NOMO-1 (cell line): ENCODE data around the gene SLC39A11.
"Not testable (repeated sequence)": the region's sequence is repeated elsewhere in the genome, so short reads cannot be mapped to it uniquely, and the experiment has no call there.

Experiments
- DNase-seq, 2 experiments: peaks; one replicate each; lab custom pipeline; 2025; ENCODE audit not compliant: unreplicated experiment in 2 of 2; lab: John Stamatoyannopoulos, UW

SLC39A11 gene

DNA sequence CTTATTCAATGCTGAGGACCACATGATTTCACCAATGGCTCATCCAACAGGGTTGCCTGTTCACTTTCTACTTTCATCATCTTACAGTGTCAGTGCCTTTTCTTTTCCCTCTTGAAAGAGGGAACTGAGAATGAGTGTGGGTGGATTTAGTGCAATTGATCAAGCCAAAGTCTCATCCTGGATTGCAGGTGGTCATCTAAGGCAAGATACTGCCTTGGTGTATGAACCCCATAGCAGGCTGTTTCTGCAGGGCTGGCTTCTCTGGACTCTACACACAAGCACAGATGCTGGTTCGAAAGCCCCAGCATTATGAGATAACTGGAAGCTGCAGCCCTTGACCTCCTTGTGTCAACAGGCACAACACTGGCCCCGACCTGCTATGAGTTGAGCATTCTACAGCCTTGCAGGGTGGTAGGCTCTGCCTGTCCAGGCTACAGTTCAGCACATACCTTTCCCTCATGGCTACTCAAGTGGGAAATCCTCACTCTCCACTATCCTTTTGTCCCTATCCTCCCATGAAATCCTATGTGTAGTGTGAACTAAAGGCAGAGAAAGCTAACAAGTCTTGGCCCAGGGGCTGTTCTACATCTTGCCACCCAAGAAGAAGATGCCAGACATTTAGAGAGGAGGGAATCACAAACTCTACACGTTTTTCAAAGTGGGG lies 358.7 kb downstream of the SLC39A11 start:
- DNase-seq: no peak

- DNase-seq: no peak
Observed at GRCh38 chr17:72732893-72733618, 359.4 kb downstream of the SLC39A11 start.

- DNase-seq: peak in 1 of 2 experiments; percentile 35
Observed at GRCh38 chr17:72730077-72730476, 362.4 kb downstream of the SLC39A11 start.

GRCh38 chr17:72726936-72727335 lies 365.6 kb downstream of the SLC39A11 start:
- DNase-seq: peak; percentile 22 to 70

GRCh38 chr17:72725433-72726068 lies 366.9 kb downstream of the SLC39A11 start:
- peak; percentile 13 to 40 for DNase-seq

- peak in 1 of 2 experiments; percentile 8 for DNase-seq
Observed at GRCh38 chr17:72724267-72724666, 368.2 kb downstream of the SLC39A11 start.

- no peak for DNase-seq
Observed at GRCh38 chr17:72723711-72724110, 368.8 kb downstream of the SLC39A11 start.

DNA sequence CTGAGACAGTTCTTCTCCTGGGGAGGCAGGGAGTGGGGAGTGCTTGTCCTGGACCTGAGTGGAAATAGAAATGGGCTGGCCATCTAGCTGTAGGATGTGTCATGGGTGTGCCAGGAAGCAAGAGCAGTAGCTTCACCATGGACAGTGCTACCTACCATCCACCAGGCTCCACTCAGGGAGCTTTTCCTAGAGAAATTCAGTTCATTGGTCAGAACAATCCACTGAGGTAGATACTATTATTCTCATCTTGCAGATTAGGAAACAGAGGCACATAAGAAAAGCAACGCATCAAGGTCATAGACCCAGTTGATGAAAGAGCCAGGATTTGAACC lies 372.0 kb downstream of the SLC39A11 start:
- no peak for DNase-seq

DNA sequence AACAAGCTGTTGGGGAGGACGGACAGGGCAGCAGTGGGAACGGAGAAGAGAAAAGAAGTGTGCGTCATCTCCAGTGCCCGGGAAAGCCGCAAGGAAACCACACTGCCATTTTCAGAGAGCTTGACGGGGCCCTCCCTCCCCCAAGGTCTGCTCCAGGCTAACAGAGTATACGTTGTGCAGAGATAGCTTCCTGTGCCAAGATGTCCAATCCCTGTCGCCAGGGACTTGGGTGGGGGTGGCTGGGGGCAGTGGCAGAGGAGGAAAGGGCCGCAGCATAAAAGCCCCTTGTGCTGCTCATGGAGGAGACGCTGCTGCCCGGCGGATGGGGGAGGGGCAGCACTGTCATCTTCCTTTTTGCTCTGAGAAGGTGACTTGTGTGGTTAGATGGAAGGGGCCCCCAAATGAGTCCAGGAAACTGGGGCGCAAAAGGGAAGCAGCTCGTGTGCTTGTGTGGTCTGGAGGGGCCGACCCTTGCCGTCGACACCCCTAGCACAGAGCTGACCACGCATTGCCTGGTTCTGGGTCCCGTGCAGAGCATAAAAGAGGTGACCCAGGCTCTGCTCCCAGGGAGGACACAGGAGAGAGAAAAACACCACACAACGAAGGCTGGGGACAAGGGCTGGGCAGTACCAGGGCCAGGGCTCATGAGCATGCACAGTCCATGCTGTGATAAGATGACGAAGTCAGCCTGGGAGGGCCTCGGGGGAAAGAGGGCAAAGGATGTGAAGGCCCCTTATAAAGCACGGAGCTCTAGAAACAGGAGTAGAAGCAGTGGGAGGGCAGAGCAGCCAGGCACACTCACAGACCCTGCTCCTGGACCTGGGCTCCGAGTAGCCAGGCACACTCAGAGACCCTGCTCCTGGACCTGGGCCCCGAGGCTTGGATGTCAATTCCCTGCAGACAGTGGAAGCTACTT lies 372.7 kb downstream of the SLC39A11 start:
- DNase-seq: peak; percentile 69 to 80

GRCh38 chr17:72719206-72719577 lies 373.3 kb downstream of the SLC39A11 start:
- no peak for DNase-seq

DNA sequence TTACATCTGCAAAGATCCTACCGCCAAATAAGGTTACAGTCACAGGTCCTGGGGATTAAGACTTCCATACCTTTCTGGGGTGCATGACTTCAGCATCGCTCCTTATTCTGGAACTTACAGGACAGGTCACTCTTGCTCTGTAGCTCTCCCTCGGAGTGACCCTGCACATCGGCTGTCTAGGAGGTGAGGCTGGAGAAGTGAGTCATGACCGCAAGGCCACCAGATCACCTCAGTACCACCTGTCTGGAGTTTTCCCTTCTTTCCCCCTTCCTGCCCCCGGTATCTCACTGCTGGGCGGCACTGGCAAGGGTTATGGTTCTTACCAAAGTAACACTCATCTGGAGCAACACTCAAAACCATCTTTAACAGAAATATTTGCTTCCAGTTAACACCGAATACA lies 374.8 kb downstream of the SLC39A11 start:
- DNase-seq: no peak

DNA sequence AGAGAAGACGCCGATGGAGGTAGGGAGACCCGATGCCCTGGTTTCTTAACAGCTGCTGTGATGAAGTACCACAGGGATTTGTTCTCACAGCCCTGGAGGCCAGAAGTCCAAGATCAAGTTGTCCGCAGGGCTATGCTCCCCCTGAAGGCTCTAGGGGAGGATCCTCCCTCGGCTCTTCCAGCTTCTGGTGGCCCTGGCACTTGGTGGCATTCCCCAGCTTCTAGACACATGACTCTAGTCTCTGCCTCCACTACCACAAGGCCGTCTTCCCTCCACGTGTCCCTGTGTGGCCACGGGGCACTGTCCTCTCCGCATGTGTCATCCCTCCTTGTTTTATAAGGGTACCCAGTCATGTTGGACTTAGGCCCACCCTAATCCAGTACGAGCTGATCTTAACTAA lies 375.2 kb downstream of the SLC39A11 start:
- DNase-seq: no peak

DNA sequence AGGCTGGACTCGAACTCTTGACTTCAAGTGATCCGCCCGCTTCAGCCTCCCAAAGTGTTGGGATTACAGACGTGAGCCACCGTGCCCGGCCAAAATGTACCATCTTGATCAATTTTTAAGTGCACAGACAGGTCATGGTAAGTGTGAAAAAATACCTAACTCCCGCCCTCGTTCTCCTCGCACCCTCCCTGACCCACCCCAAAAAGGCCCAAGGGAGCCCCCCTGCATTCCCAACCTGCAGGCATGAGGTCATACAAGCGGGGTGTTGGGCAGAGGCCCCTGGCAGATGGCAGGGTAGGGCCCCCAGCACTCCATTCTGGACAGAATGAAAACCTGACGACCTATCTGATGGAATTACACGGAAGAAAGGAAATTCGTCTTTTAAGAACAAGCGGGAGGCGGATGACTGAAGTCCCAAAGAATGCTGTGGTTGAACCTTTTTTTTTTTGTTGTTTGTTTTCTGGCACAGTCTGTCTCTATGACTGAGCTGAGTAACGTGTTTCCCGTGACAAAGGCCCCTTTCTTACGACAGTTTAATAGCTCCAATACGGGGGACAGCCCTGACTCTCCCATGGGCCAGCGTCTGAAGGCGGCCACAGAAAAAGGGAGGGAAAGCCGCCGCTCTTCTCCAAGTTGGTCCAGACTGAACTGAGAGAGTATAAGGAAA lies 376.4 kb downstream of the SLC39A11 start:
- no peak for DNase-seq

- DNase-seq: peak; percentile 24 to 28
Observed at GRCh38 chr17:72714357-72714966, 378.0 kb downstream of the SLC39A11 start.

GRCh38 chr17:72713701-72714100 lies 378.8 kb downstream of the SLC39A11 start:
- no peak for DNase-seq

DNA sequence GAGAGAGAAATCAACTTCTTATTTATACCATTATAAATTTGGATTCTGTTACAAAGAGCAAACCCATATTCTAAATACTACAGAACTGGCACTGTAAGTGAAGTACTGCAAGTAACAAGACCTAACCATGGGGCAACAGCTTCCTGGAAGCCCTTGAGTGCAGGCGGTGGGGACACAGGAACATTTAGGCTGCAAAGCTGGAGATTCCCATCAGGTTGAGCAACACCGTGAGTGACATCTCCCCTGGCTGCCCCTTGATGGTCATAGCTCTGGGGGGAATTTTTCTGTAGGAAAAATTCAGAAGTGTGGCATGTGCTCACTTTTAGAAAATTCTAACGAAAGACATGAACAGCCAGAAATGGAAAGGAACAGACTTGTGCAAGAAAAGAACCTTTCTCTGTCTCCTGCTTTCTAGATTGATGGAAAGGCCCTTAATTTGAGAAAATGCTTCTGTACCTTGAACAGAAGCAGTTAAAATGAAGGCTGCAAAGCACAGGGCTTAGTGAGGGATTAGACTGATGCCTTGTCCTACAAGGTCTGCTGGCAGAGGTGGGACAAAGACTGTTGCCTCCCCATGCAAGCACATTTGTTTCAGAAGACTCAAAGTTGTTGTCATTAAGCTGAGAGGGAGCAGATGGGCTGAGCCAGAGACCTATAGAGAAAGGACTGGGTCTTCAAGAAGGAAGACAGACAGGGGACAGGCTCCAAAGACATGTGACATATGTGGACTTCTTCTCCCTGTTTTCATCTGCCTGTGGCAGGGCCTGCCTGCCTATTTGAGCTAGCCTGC lies 380.8 kb downstream of the SLC39A11 start:
- no peak for DNase-seq

GRCh38 chr17:72710834-72711233 lies 381.7 kb downstream of the SLC39A11 start:
- DNase-seq: peak; percentile 52 to 67

- peak in 1 of 2 experiments; percentile 28 for DNase-seq
Observed at GRCh38 chr17:72710202-72710601, 382.3 kb downstream of the SLC39A11 start.

DNA sequence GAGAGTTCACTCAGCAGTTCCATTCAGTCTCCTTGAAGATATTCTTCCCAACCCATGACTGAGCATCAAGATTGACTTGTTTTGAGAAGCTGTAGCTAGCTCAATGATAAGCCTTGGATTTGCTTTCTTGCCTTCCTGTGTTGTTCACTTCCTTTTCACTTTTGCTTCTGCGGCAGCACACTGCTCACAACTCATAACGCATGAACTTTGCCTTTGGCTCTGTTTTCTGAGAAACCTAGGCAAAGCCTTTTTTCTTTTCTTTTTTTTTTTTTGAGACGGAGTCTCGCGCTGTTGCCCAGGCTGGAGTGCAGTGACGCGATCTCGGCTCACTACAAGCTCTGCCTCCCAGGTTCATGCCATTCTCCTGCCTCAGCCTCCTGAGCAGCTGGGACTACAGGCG lies 383.8 kb downstream of the SLC39A11 start:
- DNase-seq: not testable (repeated sequence)
